Gastroesophageal sphincter (tissue), 4 donors: ENCODE results near the gene BANK1. TPM values are rescaled to one million over a fixed set of nuclear protein-coding genes. Genes with fewer than 3 reads are reported as not detected.

Experiments
- ATAC-seq: fragments of 150-250 bp; one replicate; pipeline ENCODE4 v1.9.1; 2016; ENCODE audit warnings: mild to moderate bottlenecking, moderate library complexity
- H3K27ac ChIP-seq, 4 donors: fragments of 200-600 bp; sonication (generic) in 3 of 4; 1 replicate in 3 of 4; 2 replicates in 1 of 4; pipeline ENCODE4 v1.5.1; 2016 to 2019
- H3K27me3 ChIP-seq: fragments of 200-600 bp; sonication (generic); one replicate; pipeline ENCODE4 v1.5.1; 2019
- H3K36me3 ChIP-seq, 2 donors: fragments of 200-600 bp; sonication (generic); one replicate each; pipeline ENCODE4 v1.5.1; 2019; ENCODE audit warnings: control low read depth in 1 of 2
- H3K4me1 ChIP-seq, 3 donors: fragments of 200-600 bp; sonication (generic); 1 replicate in 2 of 3; 2 replicates in 1 of 3; pipeline ENCODE4 v1.5.1; 2016 to 2019; ENCODE audit warnings: control low read depth in 2 of 3
- H3K4me3 ChIP-seq, 2 donors: fragments of 200-600 bp; sonication (generic); one replicate each; pipeline ENCODE4 v1.5.1; 2019; ENCODE audit warnings: mild to moderate bottlenecking in 1 of 2, moderate library complexity in 1 of 2
- H3K9me3 ChIP-seq, 3 donors: fragments of 200-600 bp; sonication (generic); one replicate each; pipeline ENCODE4 v1.5.1; 2017 to 2019; ENCODE audit warnings: control low read depth in 2 of 3
- EP300 ChIP-seq: sonication (generic); formaldehyde crosslinking; IDR thresholded peaks from one replicate; pipeline ENCODE4 v1.6.1; 2017; ENCODE audit warnings: antibody characterized with exemption, mild to moderate bottlenecking
- POLR2A ChIP-seq, 2 donors: fragments of 450-650 bp; IDR thresholded peaks; one replicate each; pipeline ENCODE4 v1.6.1; 2017; ENCODE audit warnings: antibody characterized with exemption in 2 of 2, mild to moderate bottlenecking in 2 of 2, moderate library complexity in 1 of 2
- POLR2AphosphoS5 ChIP-seq: sonication (generic); formaldehyde crosslinking; IDR thresholded peaks from one replicate; pipeline ENCODE4 v1.6.1; 2017; ENCODE audit warnings: antibody characterized with exemption
- WGBS, 2 donors: methylation state at CpG; one replicate each; pipeline ENCODE4 v1.1.5; 2018; ENCODE audit warnings: low coverage in 1 of 2; 5-methylcytosine and 5-hydroxymethylcytosine counted together
- total RNA-seq, 4 donors: library from RNA; depleted of rRNA; stranded (reverse); fragments of >200 nt; gene quantifications; one replicate each; pipeline ENCODE4 v1.1.0, GENCODE V29; 2016
- TF ChIP-seq, protein P1 (sequence below), 4 experiments: fragments of 200-600 bp in 2 of 4; fragments of 450-650 bp in 2 of 4; sonication (generic) in 1 of 4; IDR thresholded peaks; one replicate each; pipeline ENCODE4 v1.5.1; 2017 to 2019; ENCODE audit warnings: antibody characterized with exemption in 4 of 4, mild to moderate bottlenecking in 2 of 4, moderate library complexity in 2 of 4

The BANK1 gene
- total RNA-seq, 4 donors from 2014 or later, result 0.62 to 4.6 (median 0.81) TPM

DNA sequence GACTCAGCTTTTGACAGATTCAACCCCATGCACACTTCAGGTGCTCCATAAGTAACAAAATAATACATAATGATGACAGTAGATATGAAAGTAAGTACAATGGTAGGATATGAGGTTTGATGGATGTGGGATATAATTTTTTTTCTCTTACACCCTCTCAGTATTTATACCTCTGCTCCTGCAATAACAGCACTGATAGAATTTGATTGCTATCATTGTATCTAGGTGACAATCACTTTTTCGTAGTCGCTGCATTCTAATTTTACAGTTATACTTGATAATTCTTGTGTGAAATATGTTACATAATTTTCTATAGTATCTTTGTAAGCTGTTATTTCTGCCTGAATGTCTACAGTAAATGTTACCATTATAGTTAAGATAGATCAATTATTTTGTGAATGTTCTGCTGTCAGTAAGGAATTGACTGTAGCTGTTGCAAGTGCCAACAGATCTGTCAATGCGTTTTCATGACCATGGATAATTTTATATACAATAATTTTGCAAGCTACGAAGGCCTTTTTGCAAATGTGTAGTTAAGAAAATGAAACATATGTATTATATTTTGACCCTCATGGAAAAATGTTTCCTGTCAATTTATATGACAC lies 128.9 kb downstream of the BANK1 start:
- TF ChIP-seq, protein P1, sequence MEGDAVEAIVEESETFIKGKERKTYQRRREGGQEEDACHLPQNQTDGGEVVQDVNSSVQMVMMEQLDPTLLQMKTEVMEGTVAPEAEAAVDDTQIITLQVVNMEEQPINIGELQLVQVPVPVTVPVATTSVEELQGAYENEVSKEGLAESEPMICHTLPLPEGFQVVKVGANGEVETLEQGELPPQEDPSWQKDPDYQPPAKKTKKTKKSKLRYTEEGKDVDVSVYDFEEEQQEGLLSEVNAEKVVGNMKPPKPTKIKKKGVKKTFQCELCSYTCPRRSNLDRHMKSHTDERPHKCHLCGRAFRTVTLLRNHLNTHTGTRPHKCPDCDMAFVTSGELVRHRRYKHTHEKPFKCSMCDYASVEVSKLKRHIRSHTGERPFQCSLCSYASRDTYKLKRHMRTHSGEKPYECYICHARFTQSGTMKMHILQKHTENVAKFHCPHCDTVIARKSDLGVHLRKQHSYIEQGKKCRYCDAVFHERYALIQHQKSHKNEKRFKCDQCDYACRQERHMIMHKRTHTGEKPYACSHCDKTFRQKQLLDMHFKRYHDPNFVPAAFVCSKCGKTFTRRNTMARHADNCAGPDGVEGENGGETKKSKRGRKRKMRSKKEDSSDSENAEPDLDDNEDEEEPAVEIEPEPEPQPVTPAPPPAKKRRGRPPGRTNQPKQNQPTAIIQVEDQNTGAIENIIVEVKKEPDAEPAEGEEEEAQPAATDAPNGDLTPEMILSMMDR (IDR thresholded peaks at IDR 0.05), result no peak
- TF ChIP-seq POLR2AphosphoS5 (no peak), POLR2A (IDR thresholded peaks at IDR 0.05) (no peak), EP300 (no peak)
- WGBS, 2 donors, result 90 to 91% methylated on average over 4 of the region's 4 CpGs
- no peaks in the 10 kb centered on the region for H3K9me3 ChIP-seq
- H3K27me3 ChIP-seq, result no peaks in the 10 kb centered on the region
- H3K36me3 ChIP-seq, result no peaks in the 10 kb centered on the region
- no peak overlapping the region for H3K27ac ChIP-seq
- ATAC-seq, result no peak
- no peaks in the 10 kb centered on the region for H3K4me1 ChIP-seq
- no peak overlapping the region for H3K4me3 ChIP-seq

DNA sequence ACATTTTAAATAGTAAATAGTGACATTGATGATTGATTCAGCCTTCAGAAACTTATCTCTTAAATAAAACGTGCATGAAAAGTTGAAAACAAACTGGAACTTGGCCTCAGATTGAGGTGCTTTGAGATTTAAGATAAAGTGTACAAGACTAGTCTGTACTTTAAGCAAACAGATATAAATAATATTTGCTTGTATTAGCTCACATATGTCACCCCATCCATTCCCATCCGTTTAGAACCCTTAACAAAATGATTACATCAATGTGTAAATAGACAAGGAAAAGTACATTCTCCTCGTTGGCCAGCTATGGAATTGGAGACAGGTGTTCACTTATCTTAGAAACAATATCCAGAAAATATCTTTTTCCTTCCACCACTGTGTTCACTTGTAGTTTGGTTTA lies 130.8 kb downstream of the BANK1 start:
- H3K36me3 ChIP-seq, result no peaks in the 10 kb centered on the region
- no peak overlapping the region for H3K27ac ChIP-seq
- H3K9me3 ChIP-seq, result no peaks in the 10 kb centered on the region
- WGBS, 2 donors, result 14 to 42% methylated on average over 3 of the region's 3 CpGs
- ATAC-seq, result no peak
- H3K4me1 ChIP-seq, result no peaks in the 10 kb centered on the region
- no peaks in the 10 kb centered on the region for H3K27me3 ChIP-seq
- no peak overlapping the region for H3K4me3 ChIP-seq
- TF ChIP-seq, protein P1 (IDR thresholded peaks at IDR 0.05), result no peak
- TF ChIP-seq EP300, result no peak
- TF ChIP-seq POLR2AphosphoS5, result no peak
- TF ChIP-seq POLR2A (IDR thresholded peaks at IDR 0.05), result no peak

DNA sequence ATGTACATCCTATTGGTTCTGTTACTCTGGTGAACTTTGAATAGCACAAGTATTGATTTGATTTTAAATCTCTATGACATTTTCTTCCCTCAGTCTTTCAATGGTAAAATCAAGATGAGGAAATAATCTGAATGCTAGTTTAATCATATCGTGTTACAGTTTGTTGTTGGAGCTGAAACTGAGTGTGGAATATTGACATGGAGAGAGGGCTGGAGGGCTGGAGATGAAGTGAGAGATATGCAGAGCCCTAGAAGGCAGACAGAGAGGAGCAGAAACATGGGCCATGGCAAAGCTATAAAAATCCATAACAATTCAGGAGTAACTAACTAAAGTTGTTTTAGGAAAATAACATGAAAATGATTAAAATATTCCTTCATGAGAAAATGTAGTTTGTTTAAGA lies 141.1 kb downstream of the BANK1 start:
- Histone ChIP-seq H3K4me1 (no peaks in the 10 kb centered on the region), H3K36me3 (no peaks in the 10 kb centered on the region), H3K27ac (no peak overlapping the region), H3K4me3 (no peak overlapping the region), H3K27me3 (no peaks in the 10 kb centered on the region), H3K9me3 (no peaks in the 10 kb centered on the region)
- TF ChIP-seq POLR2A (IDR thresholded peaks at IDR 0.05) (no peak), EP300 (no peak), POLR2AphosphoS5 (no peak)
- TF ChIP-seq, protein P1 (IDR thresholded peaks at IDR 0.05), result no peak
- WGBS, 2 donors, result 87 to 100% methylated on average over 1 of the region's 1 CpG
- no peak for ATAC-seq

DNA sequence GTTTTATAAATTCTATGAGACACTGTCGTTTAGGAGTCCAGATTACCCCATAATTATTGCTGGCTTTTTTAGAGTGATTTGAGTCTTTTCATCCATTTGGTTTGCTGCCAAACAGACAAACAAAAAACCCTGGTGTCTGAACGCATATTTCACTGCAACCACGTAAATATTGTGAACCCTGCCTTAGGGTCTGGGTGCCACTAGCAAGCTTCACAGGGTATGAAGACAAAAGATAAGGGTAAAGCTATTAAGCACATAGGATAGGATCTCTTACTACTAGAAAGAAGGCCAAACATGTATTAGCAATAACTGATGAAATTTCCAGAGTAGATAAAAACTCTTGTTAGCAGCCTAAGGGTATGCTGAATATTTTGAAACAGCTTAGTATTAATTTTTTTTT lies 143.3 kb downstream of the BANK1 start:
- H3K27ac ChIP-seq, result no peak overlapping the region
- no peaks in the 10 kb centered on the region for H3K36me3 ChIP-seq
- 63 to 64% methylated on average over 3 of the region's 3 CpGs for WGBS, 2 donors
- no peak for ATAC-seq
- H3K27me3 ChIP-seq, result no peaks in the 10 kb centered on the region
- no peak overlapping the region for H3K4me3 ChIP-seq
- TF ChIP-seq, protein P1 (IDR thresholded peaks at IDR 0.05), result no peak
- TF ChIP-seq EP300 (no peak), POLR2A (IDR thresholded peaks at IDR 0.05) (no peak), POLR2AphosphoS5 (no peak)
- H3K4me1 ChIP-seq, result no peaks in the 10 kb centered on the region
- H3K9me3 ChIP-seq, result peaks cover 0 to 8% (median 0%) of the 10 kb centered on the region in 3 donors

DNA sequence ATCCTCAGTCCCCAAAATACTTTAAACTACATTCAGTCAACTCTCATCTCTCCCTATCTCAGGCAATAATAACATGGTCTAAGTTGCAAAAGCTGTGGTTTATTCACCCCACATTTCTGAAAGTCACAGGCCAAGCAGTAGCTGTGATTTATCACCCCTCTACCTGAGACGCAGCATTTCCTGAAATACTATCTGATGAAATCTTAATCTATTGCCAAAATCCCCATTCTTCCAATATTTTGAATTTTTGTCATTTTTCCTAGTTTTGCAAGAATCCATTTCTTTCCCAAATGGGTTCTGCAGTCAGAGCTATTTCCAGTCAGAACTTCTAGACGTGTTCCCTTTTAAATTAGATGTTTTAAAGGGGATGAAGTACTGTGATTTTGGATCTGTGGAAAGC lies 148.3 kb downstream of the BANK1 start:
- H3K27ac ChIP-seq, result no peak overlapping the region
- ATAC-seq, result no peak
- no peak overlapping the region for H3K4me3 ChIP-seq

More for the DNA sequence above, 148.3 kb downstream of the BANK1 start:
- Histone ChIP-seq H3K36me3 (no peaks in the 10 kb centered on the region), H3K4me1 (no peaks in the 10 kb centered on the region), H3K9me3 (peaks cover 0 to 8% (median 0%) of the 10 kb centered on the region in 3 donors), H3K27me3 (no peaks in the 10 kb centered on the region)
- WGBS, 2 donors, result 58% methylated on average over 2 of the region's 2 CpGs
- TF ChIP-seq, protein P1 (IDR thresholded peaks at IDR 0.05), result no peak
- TF ChIP-seq EP300 (no peak), POLR2AphosphoS5 (no peak), POLR2A (IDR thresholded peaks at IDR 0.05) (no peak)
